GM18505 (cell line): ENCODE results near the gene IQUB.
"Not testable (repeated sequence)": the region's sequence is repeated elsewhere in the genome, so short reads cannot be mapped to it uniquely, and the experiment has no call there.

Source experiments
- ATAC-seq: cut with Tn5 transposase; IDR thresholded peaks from one replicate; pipeline ENCODE4 v1.9.1; 2021; ENCODE audit not compliant: unreplicated experiment
- POLR2A ChIP-seq: IDR thresholded peaks from 4 replicates; pipeline ENCODE4 v1.6.1; 2011; ENCODE audit warnings: borderline replicate concordance; ENCODE audit not compliant: insufficient read depth, insufficient read length; ENCODE audit errors: extremely low read depth

IQUB gene

DNA sequence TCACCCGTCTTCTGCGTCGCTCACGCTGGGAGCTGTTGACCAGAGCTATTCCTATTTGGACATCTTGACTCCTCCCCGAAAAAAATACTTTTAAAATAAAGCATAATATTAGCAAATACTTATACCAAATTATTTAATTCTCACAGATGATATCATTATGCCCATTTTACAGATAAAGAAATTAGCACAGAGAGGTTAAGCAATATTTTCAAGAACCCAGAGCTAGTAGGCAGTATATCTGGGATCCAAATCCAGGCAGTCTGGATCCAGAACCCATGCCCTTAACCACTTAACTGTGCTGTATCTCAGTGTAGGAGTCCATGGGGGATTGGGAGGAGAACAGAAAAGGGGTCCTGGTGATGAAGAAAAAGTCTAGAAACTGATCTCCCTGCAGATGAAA is 6.1 kb downstream of the IQUB start:
- no peak for TF ChIP-seq POLR2A
- no peak for ATAC-seq

- ATAC-seq: not testable (repeated sequence)
Observed at GRCh38 chr7:123527712-123528225, 6.6 kb downstream of the IQUB start.

GRCh38 chr7:123526533-123526932 is 7.9 kb downstream of the IQUB start:
- not testable (repeated sequence) for ATAC-seq

GRCh38 chr7:123522066-123522465 is 12.3 kb downstream of the IQUB start:
- no peak for TF ChIP-seq POLR2A
- ATAC-seq: no peak

- ATAC-seq: no peak
- TF ChIP-seq POLR2A: no peak
Observed at GRCh38 chr7:123505221-123505620, 29.2 kb downstream of the IQUB start.

- TF ChIP-seq POLR2A: no peak
- ATAC-seq: no peak
Observed at GRCh38 chr7:123502201-123502600, 32.2 kb downstream of the IQUB start.

- no peak for TF ChIP-seq POLR2A
- no peak for ATAC-seq
Observed at GRCh38 chr7:123500878-123501489, 33.4 kb downstream of the IQUB start.

GRCh38 chr7:123499211-123499970 is 35.0 kb downstream of the IQUB start:
- no peak for TF ChIP-seq POLR2A
- no peak for ATAC-seq

GRCh38 chr7:123498601-123499000 is 35.8 kb downstream of the IQUB start:
- no peak for TF ChIP-seq POLR2A
- no peak for ATAC-seq

DNA sequence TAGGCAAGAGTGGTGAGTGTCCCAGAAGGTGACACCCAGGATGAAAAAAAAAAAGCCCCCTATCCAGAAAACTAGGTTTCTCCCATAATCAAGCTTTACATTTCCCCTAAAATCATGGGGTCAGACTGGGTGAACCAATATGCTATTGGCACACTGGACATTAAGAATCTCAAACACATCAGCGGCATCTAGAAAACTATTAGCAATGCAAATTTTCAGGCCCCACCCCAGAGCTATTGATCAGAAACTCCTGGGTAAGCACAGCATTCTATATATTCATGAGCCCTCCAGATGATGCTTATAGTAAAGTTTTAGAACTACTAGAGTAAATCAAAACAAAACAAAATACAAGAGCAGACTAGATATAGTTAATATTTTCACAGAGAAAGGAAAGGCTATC is 36.4 kb downstream of the IQUB start:
- ATAC-seq: no peak
- no peak for TF ChIP-seq POLR2A

GRCh38 chr7:123494193-123494796 is 40.1 kb downstream of the IQUB start:
- TF ChIP-seq POLR2A: no peak
- ATAC-seq: peak; percentile 62

DNA sequence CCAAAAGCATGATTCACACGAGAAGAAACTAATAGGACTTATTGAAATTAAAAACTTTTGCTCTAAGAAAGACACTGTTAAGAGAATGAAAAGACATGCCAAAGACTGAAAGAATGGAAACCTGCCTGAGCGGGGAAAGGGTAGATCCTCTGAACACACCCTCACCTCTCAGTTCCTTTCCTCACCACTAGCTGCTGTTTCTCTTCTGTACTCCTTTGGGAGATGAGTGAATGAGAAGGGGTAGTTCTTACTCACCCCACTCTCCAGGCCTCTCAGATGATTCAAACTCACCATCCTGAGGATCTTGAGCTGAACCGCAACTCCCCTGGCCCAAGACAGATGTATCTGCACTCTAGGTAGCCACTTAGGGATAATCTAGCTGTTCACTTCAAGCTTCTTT is 41.9 kb downstream of the IQUB start:
- no peak for TF ChIP-seq POLR2A
- peak; percentile 74 for ATAC-seq

DNA sequence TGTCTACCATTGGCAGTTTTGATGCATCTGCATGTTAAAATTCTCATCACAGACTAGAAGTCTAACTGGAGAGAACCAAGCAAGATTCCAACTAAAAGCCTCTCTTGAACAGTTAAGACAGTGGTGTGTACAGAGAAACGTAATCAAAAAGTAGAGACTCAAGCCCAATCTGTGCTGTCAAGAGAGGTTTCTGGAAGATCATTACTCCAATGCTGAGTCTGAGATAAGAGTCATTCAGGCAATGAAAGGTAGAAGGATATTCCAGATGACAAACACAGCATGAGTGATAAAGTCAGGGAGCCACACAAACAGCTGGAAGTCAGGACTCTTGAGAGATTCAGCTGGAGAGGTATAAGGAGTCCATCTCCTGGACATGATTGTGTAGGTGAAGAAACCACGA is 48.7 kb downstream of the IQUB start:
- no peak for ATAC-seq
- no peak for TF ChIP-seq POLR2A

GRCh38 chr7:123485187-123485586 is 49.2 kb downstream of the IQUB start:
- TF ChIP-seq POLR2A: no peak
- ATAC-seq: no peak

GRCh38 chr7:123484199-123484598 is 50.2 kb downstream of the IQUB start:
- no peak for ATAC-seq
- no peak for TF ChIP-seq POLR2A

GRCh38 chr7:123480107-123480506 is 54.3 kb downstream of the IQUB start:
- no peak for TF ChIP-seq POLR2A
- ATAC-seq: no peak

DNA sequence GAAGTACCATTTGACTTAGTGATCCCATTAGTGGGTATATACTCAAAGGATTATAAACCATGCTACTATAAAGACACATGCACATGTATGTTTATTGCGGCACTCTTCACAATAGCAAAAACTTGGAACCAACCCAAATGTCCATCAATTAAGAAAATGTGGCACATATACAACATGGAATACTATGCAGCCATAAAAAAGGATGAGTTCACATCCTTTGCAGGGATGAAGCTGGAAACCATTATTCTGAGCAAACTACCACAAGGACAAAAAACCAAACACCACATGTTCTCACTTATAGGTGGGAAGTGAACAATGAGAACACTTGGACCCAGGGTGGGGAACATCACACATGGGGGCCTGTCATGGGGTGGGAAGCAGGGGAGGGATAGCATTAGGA is 56.3 kb downstream of the IQUB start:
- not testable (repeated sequence) for ATAC-seq
